ENCODE results near the gene TIMM8A.

TIMM8A gene

DNA sequence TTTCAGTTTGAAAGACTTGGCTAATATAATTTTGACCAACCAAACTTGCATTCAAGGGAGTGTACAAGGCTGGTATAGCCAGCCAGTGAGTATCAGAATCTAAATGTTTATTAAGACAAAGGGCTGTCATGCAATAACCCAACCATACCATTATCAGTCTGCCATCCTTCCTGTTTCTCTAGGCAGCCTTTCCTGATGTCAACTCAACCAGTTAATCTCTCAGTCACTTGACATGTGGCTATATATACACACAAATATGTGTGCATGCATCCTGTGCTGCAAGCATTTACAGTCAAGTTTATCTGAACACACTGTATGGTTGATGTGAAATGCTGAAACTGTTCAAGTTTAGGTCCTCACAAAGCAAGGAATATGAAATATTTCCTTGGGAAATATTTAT is 20.3 kb upstream of the TIMM8A start:
- no peaks in the 10 kb centered on the region for H3F3A ChIP-seq (ENCODE audit: insufficient read depth, low read length)
- H3K79me2 ChIP-seq (ENCODE audit: insufficient read depth, low read length): no peaks in the 10 kb centered on the region
- TF ChIP-seq, protein P1, sequence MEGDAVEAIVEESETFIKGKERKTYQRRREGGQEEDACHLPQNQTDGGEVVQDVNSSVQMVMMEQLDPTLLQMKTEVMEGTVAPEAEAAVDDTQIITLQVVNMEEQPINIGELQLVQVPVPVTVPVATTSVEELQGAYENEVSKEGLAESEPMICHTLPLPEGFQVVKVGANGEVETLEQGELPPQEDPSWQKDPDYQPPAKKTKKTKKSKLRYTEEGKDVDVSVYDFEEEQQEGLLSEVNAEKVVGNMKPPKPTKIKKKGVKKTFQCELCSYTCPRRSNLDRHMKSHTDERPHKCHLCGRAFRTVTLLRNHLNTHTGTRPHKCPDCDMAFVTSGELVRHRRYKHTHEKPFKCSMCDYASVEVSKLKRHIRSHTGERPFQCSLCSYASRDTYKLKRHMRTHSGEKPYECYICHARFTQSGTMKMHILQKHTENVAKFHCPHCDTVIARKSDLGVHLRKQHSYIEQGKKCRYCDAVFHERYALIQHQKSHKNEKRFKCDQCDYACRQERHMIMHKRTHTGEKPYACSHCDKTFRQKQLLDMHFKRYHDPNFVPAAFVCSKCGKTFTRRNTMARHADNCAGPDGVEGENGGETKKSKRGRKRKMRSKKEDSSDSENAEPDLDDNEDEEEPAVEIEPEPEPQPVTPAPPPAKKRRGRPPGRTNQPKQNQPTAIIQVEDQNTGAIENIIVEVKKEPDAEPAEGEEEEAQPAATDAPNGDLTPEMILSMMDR (IDR thresholded peaks at IDR 0.05; ENCODE audit: low read length): no peak
- TF ChIP-seq EZH2 (IDR thresholded peaks at IDR 0.05; ENCODE audit: borderline replicate concordance, low read length): no peak
- no peak overlapping the region for H3K9ac ChIP-seq (ENCODE audit: low read length)
- peaks cover 43% of the 10 kb centered on the region for H3K36me3 ChIP-seq (ENCODE audit: insufficient read depth, low read length)
- no peaks in the 10 kb centered on the region for H3K9me3 ChIP-seq (ENCODE audit: low read length)
- H3K4me2 ChIP-seq (ENCODE audit: low read length): no peak overlapping the region
- H3K4me3 ChIP-seq (ENCODE audit: low read depth, low read length, poor library complexity, severe bottlenecking): no peak overlapping the region
- H4K20me1 ChIP-seq (ENCODE audit: insufficient read depth, low read length): no peaks in the 10 kb centered on the region
- H3K9me2 ChIP-seq (ENCODE audit: low read depth, low read length): no peaks in the 10 kb centered on the region
- no peak overlapping the region for H2AFZ ChIP-seq (ENCODE audit: low read length)
- peaks cover 30% of the 10 kb centered on the region for H3K4me1 ChIP-seq (ENCODE audit: insufficient read depth, low read length, severe bottlenecking)
- no peaks in the 10 kb centered on the region for H3K27me3 ChIP-seq (ENCODE audit: insufficient read depth, low read length)
- no peak overlapping the region for H3K27ac ChIP-seq (ENCODE audit: low read depth, low read length, poor library complexity, severe bottlenecking)

DNA sequence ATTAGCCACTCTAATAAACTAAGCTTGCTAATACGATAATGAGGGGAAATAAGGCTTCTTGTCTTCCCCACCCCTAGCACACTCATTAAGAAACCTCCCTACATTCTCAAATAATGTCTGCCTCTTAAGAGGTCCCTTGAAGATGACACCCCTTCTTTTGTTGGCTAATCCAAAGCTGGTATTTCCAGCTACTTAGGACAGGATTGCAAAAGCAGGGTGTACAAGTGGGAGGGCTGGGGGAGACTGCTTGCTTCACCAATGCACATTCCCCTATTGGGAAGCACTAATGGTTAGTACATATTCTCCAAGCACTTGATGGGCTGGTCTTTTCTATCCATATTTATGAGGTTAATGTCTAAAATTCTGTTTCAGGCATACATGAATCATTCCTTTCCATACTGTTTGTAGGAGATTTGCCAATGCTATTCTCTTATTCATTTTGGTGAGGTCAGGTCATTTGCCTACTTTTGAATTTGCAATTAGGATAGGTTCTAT is 16.8 kb upstream of the TIMM8A start:
- Histone ChIP-seq H3K27me3 (ENCODE audit: insufficient read depth, low read length) (no peaks in the 10 kb centered on the region), H3K9me2 (ENCODE audit: low read depth, low read length) (no peaks in the 10 kb centered on the region), H3K9ac (ENCODE audit: low read length) (no peak overlapping the region), H2AFZ (ENCODE audit: low read length) (no peak overlapping the region), H3K27ac (ENCODE audit: low read depth, low read length, poor library complexity, severe bottlenecking) (no peak overlapping the region), H3K4me3 (ENCODE audit: low read depth, low read length, poor library complexity, severe bottlenecking) (no peak overlapping the region), H3K36me3 (ENCODE audit: insufficient read depth, low read length) (peaks cover 52% of the 10 kb centered on the region), H3K9me3 (ENCODE audit: low read length) (no peaks in the 10 kb centered on the region), H3K4me1 (ENCODE audit: insufficient read depth, low read length, severe bottlenecking) (peaks cover 10% of the 10 kb centered on the region), H4K20me1 (ENCODE audit: insufficient read depth, low read length) (no peaks in the 10 kb centered on the region), H3F3A (ENCODE audit: insufficient read depth, low read length) (no peaks in the 10 kb centered on the region), H3K4me2 (ENCODE audit: low read length) (no peak overlapping the region), H3K79me2 (ENCODE audit: insufficient read depth, low read length) (no peaks in the 10 kb centered on the region)
- TF ChIP-seq, protein P1 (IDR thresholded peaks at IDR 0.05; ENCODE audit: low read length): no peak
- no peak for TF ChIP-seq EZH2 (IDR thresholded peaks at IDR 0.05; ENCODE audit: borderline replicate concordance, low read length)

DNA sequence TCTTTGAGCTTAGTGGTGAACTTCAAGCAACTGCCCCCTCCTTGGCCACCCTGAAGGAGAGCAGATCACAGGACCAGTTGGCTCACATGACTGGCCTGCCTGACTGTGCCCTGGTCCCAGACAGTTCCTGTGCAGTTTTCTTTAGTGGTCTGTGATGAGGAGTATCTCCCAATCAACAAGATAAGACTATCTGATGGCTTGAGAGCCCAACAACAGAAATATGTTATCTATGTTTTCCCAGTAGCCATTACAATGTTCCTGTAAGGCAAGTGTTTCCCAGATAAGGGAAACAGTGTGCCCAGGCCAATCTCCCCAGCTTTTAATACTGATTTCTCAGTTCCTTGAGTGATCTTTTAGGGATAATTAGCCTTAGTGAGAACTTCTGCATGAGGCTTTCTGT is 14.2 kb upstream of the TIMM8A start:
- Histone ChIP-seq H3F3A (ENCODE audit: insufficient read depth, low read length) (no peaks in the 10 kb centered on the region), H3K4me1 (ENCODE audit: insufficient read depth, low read length, severe bottlenecking) (no peaks in the 10 kb centered on the region), H3K27me3 (ENCODE audit: insufficient read depth, low read length) (no peaks in the 10 kb centered on the region), H3K79me2 (ENCODE audit: insufficient read depth, low read length) (no peaks in the 10 kb centered on the region), H2AFZ (ENCODE audit: low read length) (no peak overlapping the region), H3K9ac (ENCODE audit: low read length) (no peak overlapping the region), H4K20me1 (ENCODE audit: insufficient read depth, low read length) (no peaks in the 10 kb centered on the region), H3K4me3 (ENCODE audit: low read depth, low read length, poor library complexity, severe bottlenecking) (no peak overlapping the region), H3K4me2 (ENCODE audit: low read length) (no peak overlapping the region), H3K9me2 (ENCODE audit: low read depth, low read length) (no peaks in the 10 kb centered on the region), H3K27ac (ENCODE audit: low read depth, low read length, poor library complexity, severe bottlenecking) (no peak overlapping the region), H3K36me3 (ENCODE audit: insufficient read depth, low read length) (peaks cover 45% of the 10 kb centered on the region), H3K9me3 (ENCODE audit: low read length) (no peaks in the 10 kb centered on the region)
- TF ChIP-seq, protein P1 (IDR thresholded peaks at IDR 0.05; ENCODE audit: low read length): no peak
- TF ChIP-seq EZH2 (IDR thresholded peaks at IDR 0.05; ENCODE audit: borderline replicate concordance, low read length): no peak
